SJSA1 (cell line): ENCODE data around the gene MARK1. TPM values are rescaled to one million over a fixed set of nuclear protein-coding genes. Genes with fewer than 3 reads are reported as not detected.
"Not testable (repeated sequence)": the region's sequence is repeated elsewhere in the genome, so short reads cannot be mapped to it uniquely, and the experiment has no call there.

ENCODE experiments used
- DNase-seq, 2 experiments: peaks; one replicate each; pipeline ENCODE4 v3.0.0-alpha.2; 2015 to 2020; ENCODE audit warnings: low spot score in 2 of 2, low read depth in 1 of 2
- H3K27ac ChIP-seq: fragments of 250-450 bp; sonication (Bioruptor Pico); 2 replicates; pipeline ENCODE4 v1.5.1; 2020; ENCODE audit warnings: mild to moderate bottlenecking, moderate library complexity
- H3K27me3 ChIP-seq: fragments of 250-450 bp; sonication (Bioruptor Pico); replicated peaks from 2 replicates; pipeline ENCODE4 v1.5.1; 2020; ENCODE audit warnings: mild to moderate bottlenecking, moderate library complexity
- H3K36me3 ChIP-seq: fragments of 250-450 bp; sonication (Bioruptor Pico); 2 replicates; pipeline ENCODE4 v1.5.1; 2020; ENCODE audit warnings: mild to moderate bottlenecking
- H3K4me1 ChIP-seq: fragments of 250-450 bp; sonication (Bioruptor Pico); replicated peaks from 2 replicates; pipeline ENCODE4 v1.6.1; 2021; ENCODE audit warnings: mild to moderate bottlenecking
- H3K4me3 ChIP-seq: fragments of 250-450 bp; sonication (Bioruptor Pico); 2 replicates; pipeline ENCODE4 v1.5.1; 2020; ENCODE audit warnings: mild to moderate bottlenecking
- H3K9me3 ChIP-seq: fragments of 250-450 bp; sonication (Bioruptor Pico); replicated peaks from 2 replicates; pipeline ENCODE4 v1.5.1; 2020; ENCODE audit warnings: mild to moderate bottlenecking
- total RNA-seq: library from RNA; depleted of rRNA; stranded (reverse); fragments of >200 nt; shearing (Covaris generic); gene quantifications from 2 replicates; pipeline ENCODE4 v1.2.3, GENCODE V29; 2014

The MARK1 gene
- total RNA-seq, 1 experiment from 2014 or later: 0.08 TPM

DNA sequence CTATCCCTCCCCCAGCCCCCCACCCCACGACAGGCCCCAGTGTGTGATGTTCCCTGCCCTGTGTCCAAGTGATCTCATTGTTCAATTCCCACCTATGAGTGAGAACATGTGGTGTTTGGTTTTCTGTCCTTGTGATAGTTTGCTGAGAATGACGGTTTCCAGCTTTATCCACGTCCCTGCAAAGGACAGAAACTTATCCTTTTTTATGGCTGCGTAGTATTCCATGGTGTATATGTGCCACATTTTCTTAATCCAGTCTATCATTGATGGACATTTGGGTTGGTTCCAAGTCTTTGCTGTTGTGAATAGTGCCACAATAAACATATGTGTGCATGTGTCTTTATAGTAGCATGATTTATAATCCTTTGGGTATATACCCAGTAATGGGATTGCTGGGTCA is 77.7 kb downstream of the MARK1 start:
- H3K9me3 ChIP-seq, H3K4me1 ChIP-seq, H3K4me3 ChIP-seq, H3K36me3 ChIP-seq, H3K27me3 ChIP-seq, H3K27ac ChIP-seq, DNase-seq: not testable (repeated sequence)

DNA sequence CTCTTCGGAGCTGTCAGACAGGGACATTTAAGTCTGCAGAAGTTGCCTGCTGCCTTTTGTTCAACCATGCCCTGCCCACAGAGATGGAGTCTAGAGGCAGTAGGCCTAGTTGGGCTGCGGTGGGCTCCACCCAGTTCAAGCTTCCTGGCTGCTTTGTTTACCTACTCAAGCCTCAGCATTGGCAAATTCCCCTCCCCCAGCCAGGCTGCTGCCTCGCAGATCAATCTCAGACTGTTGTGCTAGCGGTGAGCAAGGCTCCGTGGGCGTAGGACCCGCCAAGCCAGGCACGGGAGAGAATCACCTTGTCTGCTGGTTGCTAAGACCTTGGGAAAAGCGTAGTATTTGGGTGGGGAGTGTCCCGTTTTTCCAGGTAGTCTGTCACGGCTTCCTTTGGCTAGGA is 83.2 kb downstream of the MARK1 start:
- H3K4me1 ChIP-seq, H3K4me3 ChIP-seq, H3K27ac ChIP-seq, H3K27me3 ChIP-seq, H3K36me3 ChIP-seq, H3K9me3 ChIP-seq, DNase-seq: not testable (repeated sequence)

DNA sequence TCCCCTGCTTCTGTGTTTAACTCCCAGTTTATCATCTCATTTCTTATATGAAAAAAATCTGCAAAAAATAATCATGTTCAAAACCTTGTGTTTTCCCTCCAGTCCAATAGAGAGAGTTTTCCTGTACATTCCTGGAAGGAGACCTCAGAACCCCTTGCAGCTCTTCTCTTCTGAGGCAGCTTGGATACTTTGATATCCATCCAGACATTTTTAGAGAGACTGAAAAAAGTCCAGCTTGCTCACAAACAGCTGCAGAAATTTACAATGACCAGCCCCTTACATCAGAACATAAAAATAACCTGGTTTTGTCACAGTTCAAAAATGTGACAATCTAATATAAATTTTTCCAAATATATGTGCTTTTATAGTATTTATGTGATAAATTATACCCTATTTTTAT is 88.9 kb downstream of the MARK1 start:
- Histone ChIP-seq H3K9me3 (no peaks in the 10 kb centered on the region), H3K4me1 (no peaks in the 10 kb centered on the region), H3K36me3 (no peaks in the 10 kb centered on the region), H3K4me3 (no peak overlapping the region), H3K27ac (no peak overlapping the region), H3K27me3 (0 out of 2 replicates have a peak, but pooled peaks cover 3% of the 10 kb centered on the region)
- DNase-seq: no peak

DNA sequence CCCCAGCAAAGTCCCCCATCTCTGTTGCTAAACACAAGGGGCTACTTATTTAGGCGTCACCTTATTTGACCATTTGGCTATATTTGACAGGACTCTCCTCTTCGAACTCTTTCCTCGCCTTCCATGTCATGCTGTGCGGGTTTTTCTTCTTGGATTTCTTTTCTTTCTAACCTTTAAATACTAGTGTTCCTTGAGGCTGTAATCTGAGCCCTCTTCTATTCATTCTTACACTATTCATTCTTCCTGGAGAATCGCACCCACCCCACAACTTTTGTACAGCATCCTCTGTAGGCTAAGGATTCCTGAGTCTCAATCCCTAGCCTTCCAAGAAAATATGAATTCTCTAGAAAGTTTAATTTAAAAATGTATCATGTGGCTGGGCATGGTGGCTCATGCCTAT is 100.5 kb downstream of the MARK1 start:
- Histone ChIP-seq H3K27ac (no peak overlapping the region), H3K4me1 (no peaks in the 10 kb centered on the region), H3K27me3 (no peaks in the 10 kb centered on the region), H3K36me3 (no peaks in the 10 kb centered on the region), H3K4me3 (no peak overlapping the region), H3K9me3 (no peaks in the 10 kb centered on the region)
- no peak for DNase-seq

DNA sequence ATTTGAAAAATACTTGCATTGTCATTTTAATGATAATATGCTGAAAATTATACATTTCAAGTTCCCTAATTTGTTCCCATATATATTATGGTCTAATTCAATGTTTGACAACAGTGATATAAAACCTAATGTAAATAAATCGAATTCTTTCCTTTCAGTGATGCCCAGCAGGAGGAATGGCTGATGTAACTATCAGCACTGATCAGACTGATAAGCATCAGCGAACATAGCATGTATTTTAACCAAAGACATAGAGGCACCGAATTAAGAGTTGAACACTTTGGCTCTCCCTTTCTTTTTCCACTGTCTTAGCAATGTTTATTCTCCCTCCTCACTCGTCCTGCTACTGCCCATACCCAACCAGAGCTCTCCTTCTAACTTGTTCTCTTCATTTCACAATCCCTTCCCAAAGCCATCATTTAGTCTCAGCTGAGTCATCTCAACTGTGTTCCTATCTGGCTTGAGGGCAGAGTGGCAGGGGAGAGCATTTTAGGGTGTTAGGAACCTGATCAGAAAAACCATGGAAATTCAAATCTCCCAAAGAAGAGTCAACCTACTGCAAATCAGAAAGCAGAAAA is 103.4 kb downstream of the MARK1 start:
- Histone ChIP-seq H3K27ac (no peak overlapping the region), H3K9me3 (no peaks in the 10 kb centered on the region), H3K27me3 (no peaks in the 10 kb centered on the region), H3K4me3 (no peak overlapping the region), H3K36me3 (no peaks in the 10 kb centered on the region), H3K4me1 (no peaks in the 10 kb centered on the region)
- DNase-seq: no peak

DNA sequence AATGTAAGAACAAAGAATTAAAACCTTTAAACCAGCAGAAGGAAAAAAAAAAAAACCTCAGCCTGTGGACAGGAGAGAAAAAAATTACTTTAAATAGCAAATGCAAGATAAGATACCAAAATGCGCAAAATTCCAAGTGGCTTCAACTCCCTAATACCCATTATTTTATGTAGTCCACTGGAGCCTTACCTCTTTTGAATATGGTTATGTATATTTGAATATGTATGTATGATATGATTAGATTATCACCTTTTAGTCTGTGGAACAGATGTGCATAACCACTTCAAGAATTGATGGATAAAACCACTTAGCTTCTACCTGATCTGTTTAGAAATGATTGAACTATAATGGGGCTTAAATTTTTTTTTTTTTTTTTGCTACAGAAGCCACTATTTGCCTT is 109.8 kb downstream of the MARK1 start:
- Histone ChIP-seq H3K36me3 (no peaks in the 10 kb centered on the region), H3K9me3 (no peaks in the 10 kb centered on the region), H3K4me3 (no peak overlapping the region), H3K4me1 (no peaks in the 10 kb centered on the region), H3K27me3 (no peaks in the 10 kb centered on the region), H3K27ac (no peak overlapping the region)
- DNase-seq: no peak

DNA sequence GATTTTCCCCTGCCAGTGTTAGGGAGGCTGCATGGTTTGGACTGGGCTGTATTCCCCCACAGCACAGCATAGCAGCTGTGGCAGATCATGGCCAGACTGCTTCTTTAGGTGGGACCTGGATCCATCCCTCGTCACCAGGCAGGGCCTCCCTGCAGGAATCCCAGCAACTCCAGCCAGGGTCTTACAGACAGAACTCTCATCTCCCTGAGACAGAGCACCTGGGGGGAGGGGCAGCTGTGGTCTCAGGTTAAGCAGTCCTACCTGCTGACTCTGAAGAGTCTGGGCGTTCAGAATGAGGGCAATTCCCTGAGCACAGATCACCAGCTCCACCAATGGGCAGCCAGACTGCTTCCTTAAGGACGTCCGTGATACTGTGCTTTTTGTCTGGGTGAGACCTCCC is 114.3 kb downstream of the MARK1 start:
- no peaks in the 10 kb centered on the region for H3K27me3 ChIP-seq
- H3K4me3 ChIP-seq: no peak overlapping the region
- no peak overlapping the region for H3K27ac ChIP-seq
- H3K4me1 ChIP-seq: no peaks in the 10 kb centered on the region
- H3K9me3 ChIP-seq: no peaks in the 10 kb centered on the region
- H3K36me3 ChIP-seq: no peaks in the 10 kb centered on the region
- DNase-seq: no peak

DNA sequence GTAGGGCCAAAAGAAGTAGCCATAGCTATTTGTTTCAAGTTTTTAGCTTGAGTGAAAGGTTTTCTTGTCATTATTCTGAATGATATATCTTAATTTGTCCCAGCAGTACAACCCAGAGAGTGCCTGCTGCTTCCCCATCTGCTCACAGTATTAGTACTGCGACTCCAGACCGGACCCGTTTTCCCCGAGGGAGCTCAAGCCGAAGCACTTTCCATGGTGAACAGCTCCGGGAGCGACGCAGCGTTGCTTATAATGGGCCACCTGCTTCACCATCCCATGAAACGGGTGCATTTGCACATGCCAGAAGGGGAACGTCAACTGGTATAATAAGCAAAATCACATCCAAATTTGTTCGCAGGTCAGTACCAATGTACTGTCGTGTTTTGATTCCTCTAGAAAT is 125.1 kb downstream of the MARK1 start:
- H3K4me1 ChIP-seq: no peaks in the 10 kb centered on the region
- H3K4me3 ChIP-seq: no peak overlapping the region
- DNase-seq: no peak
- H3K27me3 ChIP-seq: no peaks in the 10 kb centered on the region
- no peak overlapping the region for H3K27ac ChIP-seq
- no peaks in the 10 kb centered on the region for H3K36me3 ChIP-seq
- no peaks in the 10 kb centered on the region for H3K9me3 ChIP-seq

DNA sequence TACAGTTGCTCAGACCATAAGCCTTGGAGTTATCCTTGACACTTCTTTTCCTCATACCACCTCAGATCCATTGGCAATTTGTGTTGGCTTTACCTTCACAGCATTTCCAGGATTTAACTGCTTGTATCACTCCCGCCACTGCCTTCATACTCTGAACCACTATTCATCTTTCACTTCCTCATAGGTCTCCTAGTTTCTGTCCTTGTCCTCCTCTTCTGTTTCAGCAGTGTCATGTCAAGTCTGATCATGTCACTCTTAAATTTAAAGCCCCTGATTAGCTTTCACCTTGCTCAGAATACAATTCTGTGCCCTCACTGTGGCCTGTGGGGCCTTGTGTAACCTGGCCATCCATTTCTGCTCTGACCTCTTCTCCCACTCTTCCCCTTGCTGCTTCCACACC is 127.6 kb downstream of the MARK1 start:
- Histone ChIP-seq H3K9me3 (no peaks in the 10 kb centered on the region), H3K36me3 (no peaks in the 10 kb centered on the region), H3K27ac (no peak overlapping the region), H3K27me3 (no peaks in the 10 kb centered on the region), H3K4me1 (no peaks in the 10 kb centered on the region), H3K4me3 (no peak overlapping the region)
- DNase-seq: no peak

DNA sequence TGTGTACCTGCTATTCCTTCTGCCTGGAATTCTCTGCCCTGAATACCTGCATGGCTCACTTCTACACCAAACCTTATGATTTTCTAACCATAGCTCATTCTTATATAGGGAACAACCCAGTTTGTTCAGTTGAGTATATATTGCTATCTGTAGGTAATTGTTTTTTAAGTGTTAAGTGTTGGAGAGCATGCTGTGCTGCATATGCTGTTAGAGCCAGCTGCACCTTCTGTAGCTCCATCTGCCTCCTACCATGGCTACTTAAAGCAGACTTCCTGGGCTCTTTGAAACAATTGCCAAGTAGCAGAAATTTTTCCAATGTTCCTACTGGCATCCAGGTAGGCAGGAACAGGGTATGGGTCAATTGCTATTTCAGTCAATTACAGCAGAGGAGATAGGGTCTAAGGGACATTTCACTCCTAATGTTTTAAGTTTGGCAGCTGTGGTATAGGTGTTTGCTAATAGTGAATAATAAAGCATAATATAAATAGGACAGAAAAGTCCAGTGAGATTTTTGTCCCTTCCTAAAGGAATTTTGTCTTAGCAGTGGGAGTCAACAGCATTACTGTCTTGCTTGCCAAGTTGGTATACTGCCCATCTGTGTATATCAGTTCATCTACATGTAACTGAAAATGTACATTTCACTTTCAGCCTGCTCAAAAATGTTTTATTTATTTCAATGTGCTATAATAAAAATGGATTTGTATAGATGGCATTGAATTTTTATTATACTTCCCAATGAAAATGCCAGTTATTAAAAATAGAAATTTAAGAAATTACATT is 128.2 kb downstream of the MARK1 start:
- Histone ChIP-seq H3K27ac (no peak overlapping the region), H3K27me3 (no peaks in the 10 kb centered on the region), H3K4me1 (no peaks in the 10 kb centered on the region), H3K9me3 (no peaks in the 10 kb centered on the region), H3K36me3 (no peaks in the 10 kb centered on the region), H3K4me3 (no peak overlapping the region)
- DNase-seq: no peak

DNA sequence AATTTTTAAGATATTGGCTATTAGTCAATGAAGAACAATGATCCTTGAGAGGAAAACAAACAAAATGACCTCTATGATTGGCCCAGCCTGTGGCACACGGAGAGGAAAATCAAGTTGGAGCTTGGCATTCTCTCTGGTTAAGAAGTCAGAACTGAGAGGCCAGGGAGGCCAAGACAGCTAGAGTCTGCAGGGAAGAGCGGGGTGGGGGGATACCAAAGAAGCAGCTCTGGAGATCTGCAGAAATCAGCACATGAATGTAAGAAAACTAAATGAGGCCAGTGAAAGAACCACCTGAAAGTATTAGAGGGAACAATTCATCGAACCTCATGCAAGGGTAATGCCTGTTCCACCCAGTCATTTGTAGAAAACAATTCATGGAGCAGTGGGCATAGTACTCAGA is 138.4 kb downstream of the MARK1 start:
- H3K27me3 ChIP-seq: peaks cover 5% of the 10 kb centered on the region
- no peaks in the 10 kb centered on the region for H3K9me3 ChIP-seq
- H3K4me1 ChIP-seq: no peaks in the 10 kb centered on the region
- no peak for DNase-seq
- no peak overlapping the region for H3K27ac ChIP-seq
- H3K36me3 ChIP-seq: no peaks in the 10 kb centered on the region
- H3K4me3 ChIP-seq: no peak overlapping the region

DNA sequence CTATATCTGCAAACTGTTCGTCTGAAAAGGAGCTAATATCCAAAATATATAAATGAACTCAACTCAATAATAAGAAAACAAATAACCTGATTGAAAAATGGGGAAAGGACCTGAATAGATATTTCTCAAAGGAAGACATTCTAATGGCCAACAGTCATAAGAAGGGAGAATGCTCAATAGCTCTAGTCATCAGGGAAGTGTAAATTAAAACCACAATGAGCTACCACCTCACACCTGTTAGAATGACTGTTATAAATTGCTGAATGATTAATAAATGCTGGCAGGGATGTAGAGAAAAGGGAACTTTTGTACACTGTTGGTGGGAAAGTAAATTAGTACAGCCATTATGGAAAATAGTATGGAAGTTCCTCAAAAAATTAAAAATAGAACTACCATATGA is 141.1 kb downstream of the MARK1 start:
- H3K36me3 ChIP-seq: no peaks in the 10 kb centered on the region
- no peaks in the 10 kb centered on the region for H3K27me3 ChIP-seq
- H3K27ac ChIP-seq: no peak overlapping the region
- no peak for DNase-seq
- no peaks in the 10 kb centered on the region for H3K4me1 ChIP-seq
- H3K4me3 ChIP-seq: no peak overlapping the region
- no peaks in the 10 kb centered on the region for H3K9me3 ChIP-seq

DNA sequence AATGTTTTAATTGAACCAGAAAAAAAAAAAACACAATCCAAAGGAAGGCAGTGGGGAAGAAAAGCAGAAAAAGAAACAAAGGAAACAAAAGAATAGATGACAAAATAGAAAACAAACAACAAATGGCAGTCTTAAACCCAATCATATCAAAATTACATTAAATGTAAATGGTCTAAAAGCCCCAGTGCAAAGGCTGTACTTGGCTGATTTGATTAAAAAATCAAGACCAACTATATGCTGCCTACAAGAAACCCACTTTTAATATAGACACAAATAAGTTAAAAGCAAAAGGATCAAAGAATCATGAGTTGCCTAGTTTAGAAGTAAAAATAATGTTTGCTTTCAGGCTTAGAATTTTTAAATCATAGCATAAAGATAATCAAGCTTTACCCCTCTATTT is 142.4 kb downstream of the MARK1 start:
- Histone ChIP-seq H3K9me3 (no peaks in the 10 kb centered on the region), H3K27ac (no peak overlapping the region), H3K36me3 (no peaks in the 10 kb centered on the region), H3K27me3 (no peaks in the 10 kb centered on the region), H3K4me3 (no peak overlapping the region), H3K4me1 (no peaks in the 10 kb centered on the region)
- DNase-seq: no peak

DNA sequence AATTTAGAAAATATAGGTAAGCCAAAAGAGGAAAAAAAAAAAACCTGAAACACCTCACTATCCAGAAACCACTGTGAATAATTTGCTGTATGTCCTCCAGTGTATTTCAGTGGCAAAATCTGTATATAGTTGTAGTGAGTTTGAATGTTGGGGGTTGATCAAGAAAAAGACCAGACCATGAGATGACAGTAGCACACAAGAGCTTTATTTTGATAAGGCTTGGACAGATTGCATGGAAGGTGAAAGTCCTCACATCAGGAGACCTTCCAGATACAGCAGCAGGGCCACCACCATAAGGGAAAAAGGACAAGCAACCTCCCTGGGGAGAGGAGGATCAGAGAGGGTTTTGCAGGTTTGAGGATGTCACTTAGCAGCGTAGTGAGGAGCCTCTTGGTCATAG is 146.0 kb downstream of the MARK1 start:
- Histone ChIP-seq H3K9me3 (no peaks in the 10 kb centered on the region), H3K36me3 (no peaks in the 10 kb centered on the region), H3K4me1 (no peaks in the 10 kb centered on the region), H3K27ac (no peak overlapping the region), H3K4me3 (no peak overlapping the region), H3K27me3 (no peaks in the 10 kb centered on the region)
- no peak for DNase-seq

DNA sequence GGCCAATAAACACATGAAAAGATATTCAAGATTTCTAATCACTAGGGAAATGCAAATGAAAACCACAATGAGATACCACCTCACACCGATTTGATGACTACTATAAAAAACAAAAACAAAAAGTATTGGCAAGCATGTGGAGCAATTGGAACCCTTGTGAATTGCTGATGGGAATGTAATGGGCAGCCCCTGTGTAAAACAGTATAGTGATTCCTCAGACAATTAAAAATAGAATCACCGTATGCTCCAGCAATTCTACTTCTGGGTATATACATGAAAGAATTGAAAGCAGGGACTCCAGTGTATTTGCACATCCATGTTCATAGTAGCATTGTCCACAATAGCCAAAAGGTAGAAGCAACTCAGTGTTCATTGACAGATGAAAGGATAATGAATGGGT is 149.3 kb downstream of the MARK1 start:
- Histone ChIP-seq H3K4me1 (no peaks in the 10 kb centered on the region), H3K27ac (no peak overlapping the region), H3K27me3 (no peaks in the 10 kb centered on the region), H3K36me3 (no peaks in the 10 kb centered on the region), H3K4me3 (no peak overlapping the region), H3K9me3 (no peaks in the 10 kb centered on the region)
- no peak for DNase-seq
